ACC112 (cell line): ENCODE measurements around the gene IRGC.
"Not testable (repeated sequence)": the region's sequence is repeated elsewhere in the genome, so short reads cannot be mapped to it uniquely, and the experiment has no call there.

Source experiments
- H2AFZ ChIP-seq: fragments of 200-600 bp; sonication (generic); one replicate; pipeline ENCODE4 v1.6.0; 2017; ENCODE audit warnings: antibody characterized with exemption, low read length; ENCODE audit not compliant: unreplicated experiment
- H3K27ac ChIP-seq: fragments of 200-600 bp; sonication (generic); 2 replicates; pipeline ENCODE4 v1.5.1; 2014; ENCODE audit warnings: low read depth, mild to moderate bottlenecking, antibody characterized with exemption, low read length, moderate library complexity
- H3K27me3 ChIP-seq: fragments of 200-600 bp; sonication (generic); 2 replicates; pipeline ENCODE4 v1.6.1; 2014; ENCODE audit warnings: mild to moderate bottlenecking, antibody characterized with exemption, low read length, moderate library complexity, mixed read lengths; ENCODE audit not compliant: insufficient read depth
- H3K36me3 ChIP-seq: fragments of 200-600 bp; sonication (generic); 2 replicates; pipeline ENCODE4 v1.6.1; 2016; ENCODE audit warnings: mild to moderate bottlenecking, antibody characterized with exemption, low read length, moderate library complexity, mixed read lengths; ENCODE audit not compliant: insufficient read depth
- H3K4me1 ChIP-seq: fragments of 200-600 bp; sonication (generic); one replicate; pipeline ENCODE4 v1.6.1; 2016; ENCODE audit warnings: low read length, mixed read lengths; ENCODE audit not compliant: insufficient read depth, unreplicated experiment, control insufficient read depth
- H3K4me3 ChIP-seq: fragments of 200-600 bp; sonication (generic); 2 replicates; pipeline ENCODE4 v1.5.1; 2014; ENCODE audit warnings: mild to moderate bottlenecking, low read depth, low read length
- H3K79me2 ChIP-seq: fragments of 200-600 bp; sonication (generic); one replicate; pipeline ENCODE4 v1.6.0; 2016; ENCODE audit warnings: low read length; ENCODE audit not compliant: control insufficient read depth, unreplicated experiment, insufficient read depth

IRGC gene

GRCh38 chr19:43754253-43754502 lies 38.3 kb downstream of the IRGC start:
- peaks cover 26% of the 10 kb centered on the region for H3K79me2 ChIP-seq
- peak overlapping the region; percentile 91 for H3K4me3 ChIP-seq
- H3K4me1 ChIP-seq = peaks cover 43% of the 10 kb centered on the region
- H2AFZ ChIP-seq = no peak overlapping the region
- peak overlapping the region; percentile 100 for H3K27ac ChIP-seq
- no peaks in the 10 kb centered on the region for H3K36me3 ChIP-seq
- H3K27me3 ChIP-seq = no peaks in the 10 kb centered on the region

- Histone ChIP-seq H3K27ac (peak within 1 kb of the TSS; percentile 100), H2AFZ (peak within 1 kb of the TSS; percentile 38), H3K79me2 (peaks cover 26% of the 10 kb centered on the region), H3K4me3 (peak within 1 kb of the TSS; percentile 91), H3K36me3 (no peaks in the 10 kb centered on the region), H3K4me1 (peaks cover 46% of the 10 kb centered on the region), H3K27me3 (no peaks in the 10 kb centered on the region)
Measured at GRCh38 chr19:43754503-43755255, 38.8 kb downstream of the IRGC start, which contains the start of gene SMG9. TSS of gene SMG9 (minus strand) at chr19:43754962. CDS start at chr19:43750741, 4,221 bp downstream.

- Histone ChIP-seq H3K4me1 (peaks cover 46% of the 10 kb centered on the region), H2AFZ (peak overlapping the region; percentile 38), H3K79me2 (peaks cover 21% of the 10 kb centered on the region), H3K4me3 (peak overlapping the region; percentile 91), H3K27me3 (no peaks in the 10 kb centered on the region), H3K36me3 (no peaks in the 10 kb centered on the region), H3K27ac (peak overlapping the region; percentile 100)
Measured at GRCh38 chr19:43755256-43755801, 39.5 kb downstream of the IRGC start.

- Histone ChIP-seq H3K4me3 (no peak overlapping the region), H3K36me3 (no peaks in the 10 kb centered on the region), H3K79me2 (no peaks in the 10 kb centered on the region), H2AFZ (no peak overlapping the region), H3K27ac (peak overlapping the region; percentile 65), H3K27me3 (no peaks in the 10 kb centered on the region), H3K4me1 (peaks cover 43% of the 10 kb centered on the region)
Measured at GRCh38 chr19:43759515-43759914, 43.6 kb downstream of the IRGC start.

- H3K4me1 ChIP-seq = peaks cover 55% of the 10 kb centered on the region
- H2AFZ ChIP-seq = no peak overlapping the region
- H3K36me3 ChIP-seq = no peaks in the 10 kb centered on the region
- H3K79me2 ChIP-seq = no peaks in the 10 kb centered on the region
- H3K4me3 ChIP-seq = no peak overlapping the region
- no peak overlapping the region for H3K27ac ChIP-seq
- no peaks in the 10 kb centered on the region for H3K27me3 ChIP-seq
Measured at GRCh38 chr19:43760941-43761340, 45.1 kb downstream of the IRGC start.

- Histone ChIP-seq H3K27ac (peak overlapping the region; percentile 69), H3K4me1 (peaks cover 41% of the 10 kb centered on the region), H3K79me2 (no peaks in the 10 kb centered on the region)
Measured at GRCh38 chr19:43762814-43763213, 46.9 kb downstream of the IRGC start.

GRCh38 chr19:43763473-43763939 lies 47.6 kb downstream of the IRGC start:
- Histone ChIP-seq H3K27me3 (no peaks in the 10 kb centered on the region), H3K4me1 (peaks cover 36% of the 10 kb centered on the region), H2AFZ (no peak overlapping the region), H3K36me3 (no peaks in the 10 kb centered on the region), H3K27ac (peak overlapping the region; percentile 69), H3K79me2 (no peaks in the 10 kb centered on the region), H3K4me3 (no peak overlapping the region)

More at GRCh38 chr19:43762814-43763213, 46.9 kb downstream of the IRGC start:
- Histone ChIP-seq H3K27me3 (no peaks in the 10 kb centered on the region), H3K4me3 (no peak overlapping the region), H2AFZ (no peak overlapping the region), H3K36me3 (no peaks in the 10 kb centered on the region)

GRCh38 chr19:43764684-43765083 lies 48.8 kb downstream of the IRGC start:
- not testable (repeated sequence) for H3K36me3 ChIP-seq, H2AFZ ChIP-seq, H3K4me3 ChIP-seq, H3K79me2 ChIP-seq, H3K27me3 ChIP-seq
- Histone ChIP-seq H3K27ac (peak overlapping the region; percentile 93), H3K4me1 (peaks cover 29% of the 10 kb centered on the region)

GRCh38 chr19:43765109-43765876 lies 49.4 kb downstream of the IRGC start:
- H2AFZ ChIP-seq = no peak overlapping the region
- H3K36me3 ChIP-seq = no peaks in the 10 kb centered on the region
- no peaks in the 10 kb centered on the region for H3K27me3 ChIP-seq
- H3K79me2 ChIP-seq = no peaks in the 10 kb centered on the region
- H3K4me3 ChIP-seq = no peak overlapping the region
- H3K4me1 ChIP-seq = peaks cover 29% of the 10 kb centered on the region
- peak overlapping the region; percentile 93 for H3K27ac ChIP-seq

GRCh38 chr19:43766755-43767043 lies 50.8 kb downstream of the IRGC start:
- no peak overlapping the region for H3K4me3 ChIP-seq
- no peaks in the 10 kb centered on the region for H3K27me3 ChIP-seq
- H3K79me2 ChIP-seq = no peaks in the 10 kb centered on the region
- no peak overlapping the region for H3K27ac ChIP-seq
- no peak overlapping the region for H2AFZ ChIP-seq
- no peaks in the 10 kb centered on the region for H3K36me3 ChIP-seq
- peaks cover 24% of the 10 kb centered on the region for H3K4me1 ChIP-seq

GRCh38 chr19:43767316-43767715 lies 51.4 kb downstream of the IRGC start:
- Histone ChIP-seq H3K4me1 (peaks cover 24% of the 10 kb centered on the region), H3K36me3 (no peaks in the 10 kb centered on the region), H2AFZ (no peak overlapping the region), H3K27me3 (no peaks in the 10 kb centered on the region), H3K27ac (no peak overlapping the region), H3K4me3 (no peak overlapping the region), H3K79me2 (no peaks in the 10 kb centered on the region)
